Activated CD4-positive, alpha-beta T cell treated with anti-CD3 and anti-CD28 coated beads, Interleukin-2, amount 10 ng/mL, durations not matched to agents 7 days and 5 days (primary cell): ENCODE results near the gene TPSAB1. TPM values are rescaled to one million over a fixed set of nuclear protein-coding genes. Genes with fewer than 3 reads are reported as not detected.

Source experiments
- CTCF ChIA-PET: fragments of 350-600 bp; sonication (Branson Sonifier 250); formaldehyde crosslinking; loops from one replicate; lab custom pipeline; 2021; ENCODE audit warnings: antibody characterized with exemption; lab: Charles Lee
- POLR2A ChIA-PET: fragments of 350-600 bp; sonication (Branson Sonifier 250); formaldehyde crosslinking; loops from one replicate; lab custom pipeline; 2021; ENCODE audit warnings: antibody characterized with exemption; lab: Charles Lee
- DNase-seq: peaks from one replicate; pipeline ENCODE4 v3.0.0-alpha.2; 2020
- H3K27ac Mint-ChIP-seq: one replicate; pipeline ENCODE4 v1.8.0; 2021; ENCODE audit warnings: mild to moderate bottlenecking, moderate library complexity, mixed read lengths
- H3K27me3 Mint-ChIP-seq: one replicate; pipeline ENCODE4 v1.8.0; 2021; ENCODE audit warnings: mixed read lengths
- H3K36me3 Mint-ChIP-seq: one replicate; pipeline ENCODE4 v1.8.0; 2021; ENCODE audit warnings: low read depth, mixed read lengths
- H3K4me1 Mint-ChIP-seq: one replicate; pipeline ENCODE4 v1.8.0; 2021; ENCODE audit warnings: mixed read lengths
- H3K4me3 Mint-ChIP-seq: one replicate; pipeline ENCODE4 v1.8.0; 2021; ENCODE audit warnings: mild to moderate bottlenecking, moderate library complexity, mixed read lengths
- H3K9me3 Mint-ChIP-seq: one replicate; pipeline ENCODE4 v1.8.0; 2021; ENCODE audit warnings: mixed read lengths
- total RNA-seq, 2 experiments: library from RNA; stranded (reverse); gene quantifications; one replicate each; pipeline ENCODE4 v1.2.3, GENCODE V29; 2021

The TPSAB1 gene
- total RNA-seq, 2 experiments from 2014 or later = not detected

GRCh38 chr16:1200014-1200627 is 40.4 kb upstream of the TPSAB1 start:
- Mint-ChIP-seq H3K27me3 (no peaks in the 10 kb centered on the region), H3K4me3 (no peak overlapping the region)

GRCh38 chr16:1201444-1201843 is 39.1 kb upstream of the TPSAB1 start:
- Mint-ChIP-seq H3K9me3 (no peaks in the 10 kb centered on the region), H3K4me1 (no peaks in the 10 kb centered on the region), H3K27ac (no peak overlapping the region), H3K36me3 (no peaks in the 10 kb centered on the region), H3K4me3 (no peak overlapping the region), H3K27me3 (no peaks in the 10 kb centered on the region)
- POLR2A ChIA-PET = no interaction called here
- DNase-seq = no peak
- CTCF ChIA-PET = no interaction called here

More at GRCh38 chr16:1200014-1200627, 40.4 kb upstream of the TPSAB1 start:
- H3K27ac Mint-ChIP-seq = no peak overlapping the region
- H3K36me3 Mint-ChIP-seq = no peaks in the 10 kb centered on the region
- ChIA-PET CTCF (no interaction called here), POLR2A (no interaction called here)
- no peak for DNase-seq
- no peaks in the 10 kb centered on the region for H3K4me1 Mint-ChIP-seq
- no peaks in the 10 kb centered on the region for H3K9me3 Mint-ChIP-seq

- DNase-seq = no peak
- POLR2A ChIA-PET = no interaction called here
- no peaks in the 10 kb centered on the region for H3K27me3 Mint-ChIP-seq
- no peak overlapping the region for H3K27ac Mint-ChIP-seq
- CTCF ChIA-PET = no interaction called here
- no peaks in the 10 kb centered on the region for H3K9me3 Mint-ChIP-seq
- no peaks in the 10 kb centered on the region for H3K36me3 Mint-ChIP-seq
- H3K4me1 Mint-ChIP-seq = no peaks in the 10 kb centered on the region
- H3K4me3 Mint-ChIP-seq = no peak overlapping the region
Observed at GRCh38 chr16:1202274-1202673, 38.2 kb upstream of the TPSAB1 start.

- POLR2A ChIA-PET = no interaction called here
- H3K4me1 Mint-ChIP-seq = peaks cover 4% of the 10 kb centered on the region
- H3K27ac Mint-ChIP-seq = no peak overlapping the region
- H3K27me3 Mint-ChIP-seq = no peaks in the 10 kb centered on the region
- no peaks in the 10 kb centered on the region for H3K9me3 Mint-ChIP-seq
- H3K36me3 Mint-ChIP-seq = no peaks in the 10 kb centered on the region
- H3K4me3 Mint-ChIP-seq = no peak overlapping the region
- CTCF ChIA-PET = no interaction called here
- no peak for DNase-seq
Observed at GRCh38 chr16:1204933-1205332, 35.6 kb upstream of the TPSAB1 start.

- Mint-ChIP-seq H3K27me3 (no peaks in the 10 kb centered on the region), H3K27ac (no peak overlapping the region), H3K9me3 (no peaks in the 10 kb centered on the region), H3K4me1 (peaks cover 4% of the 10 kb centered on the region), H3K4me3 (no peak overlapping the region), H3K36me3 (no peaks in the 10 kb centered on the region)
- ChIA-PET CTCF (no interaction called here), POLR2A (no interaction called here)
- DNase-seq = no peak
Observed at GRCh38 chr16:1206326-1206725, 34.2 kb upstream of the TPSAB1 start.

- peak overlapping the region; percentile 48 for H3K4me3 Mint-ChIP-seq
- peak; percentile 24 for DNase-seq
- H3K27ac Mint-ChIP-seq = peak overlapping the region; percentile 9
Observed at GRCh38 chr16:1206786-1207185, 33.7 kb upstream of the TPSAB1 start.

GRCh38 chr16:1208239-1208830 is 32.2 kb upstream of the TPSAB1 start:
- ChIA-PET POLR2A (no interaction called here), CTCF (no interaction called here)
- H3K27ac Mint-ChIP-seq = peak overlapping the region; percentile 87
- no peaks in the 10 kb centered on the region for H3K36me3 Mint-ChIP-seq
- no peaks in the 10 kb centered on the region for H3K9me3 Mint-ChIP-seq
- H3K4me1 Mint-ChIP-seq = peaks cover 4% of the 10 kb centered on the region
- no peaks in the 10 kb centered on the region for H3K27me3 Mint-ChIP-seq
- H3K4me3 Mint-ChIP-seq = peak overlapping the region; percentile 56
- DNase-seq = peak; percentile 22

More at GRCh38 chr16:1206786-1207185, 33.7 kb upstream of the TPSAB1 start:
- Mint-ChIP-seq H3K4me1 (peaks cover 4% of the 10 kb centered on the region), H3K9me3 (no peaks in the 10 kb centered on the region), H3K36me3 (no peaks in the 10 kb centered on the region), H3K27me3 (no peaks in the 10 kb centered on the region)
- ChIA-PET POLR2A (no interaction called here), CTCF (interaction anchor here (0.9 kb wide), 1 partner anchor 170 kb away, joined by 4 read pairs; no protein-coding TSS in a partner anchor)

GRCh38 chr16:1209081-1209480 is 31.4 kb upstream of the TPSAB1 start:
- Mint-ChIP-seq H3K4me3 (no peak overlapping the region), H3K4me1 (peaks cover 4% of the 10 kb centered on the region), H3K27ac (no peak overlapping the region), H3K36me3 (no peaks in the 10 kb centered on the region), H3K27me3 (no peaks in the 10 kb centered on the region), H3K9me3 (no peaks in the 10 kb centered on the region)
- DNase-seq = no peak
- CTCF ChIA-PET = no interaction called here
- POLR2A ChIA-PET = no interaction called here

- H3K4me3 Mint-ChIP-seq = no peak overlapping the region
- H3K4me1 Mint-ChIP-seq = peaks cover 4% of the 10 kb centered on the region
- no peaks in the 10 kb centered on the region for H3K27me3 Mint-ChIP-seq
- H3K27ac Mint-ChIP-seq = no peak overlapping the region
- no peak for DNase-seq
- H3K36me3 Mint-ChIP-seq = no peaks in the 10 kb centered on the region
- ChIA-PET CTCF (no interaction called here), POLR2A (no interaction called here)
- H3K9me3 Mint-ChIP-seq = no peaks in the 10 kb centered on the region
Observed at GRCh38 chr16:1210461-1210860, 30.0 kb upstream of the TPSAB1 start.

- no peaks in the 10 kb centered on the region for H3K9me3 Mint-ChIP-seq
- DNase-seq = no peak
- H3K27me3 Mint-ChIP-seq = no peaks in the 10 kb centered on the region
- ChIA-PET CTCF (no interaction called here), POLR2A (no interaction called here)
- H3K4me1 Mint-ChIP-seq = peaks cover 4% of the 10 kb centered on the region
- no peaks in the 10 kb centered on the region for H3K36me3 Mint-ChIP-seq
- H3K4me3 Mint-ChIP-seq = no peak overlapping the region
- no peak overlapping the region for H3K27ac Mint-ChIP-seq
Observed at GRCh38 chr16:1211451-1212268, 28.8 kb upstream of the TPSAB1 start.

GRCh38 chr16:1212616-1213194 is 27.8 kb upstream of the TPSAB1 start:
- DNase-seq = no peak
- POLR2A ChIA-PET = no interaction called here
- Mint-ChIP-seq H3K9me3 (no peaks in the 10 kb centered on the region), H3K4me1 (peaks cover 4% of the 10 kb centered on the region), H3K27ac (no peak overlapping the region), H3K36me3 (no peaks in the 10 kb centered on the region), H3K27me3 (no peaks in the 10 kb centered on the region), H3K4me3 (no peak overlapping the region)
- CTCF ChIA-PET = interaction anchor here (1.0 kb wide), 1 partner anchor 520 kb away, joined by 3 read pairs; no protein-coding TSS in a partner anchor

GRCh38 chr16:1213231-1213630 is 27.3 kb upstream of the TPSAB1 start:
- POLR2A ChIA-PET = no interaction called here
- no peak overlapping the region for H3K27ac Mint-ChIP-seq
- no peak for DNase-seq
- peaks cover 2% of the 10 kb centered on the region for H3K4me1 Mint-ChIP-seq
- no peaks in the 10 kb centered on the region for H3K27me3 Mint-ChIP-seq
- no peaks in the 10 kb centered on the region for H3K9me3 Mint-ChIP-seq
- no peak overlapping the region for H3K4me3 Mint-ChIP-seq
- H3K36me3 Mint-ChIP-seq = no peaks in the 10 kb centered on the region
- CTCF ChIA-PET = interaction anchor here (1.0 kb wide), 1 partner anchor 520 kb away, joined by 3 read pairs; no protein-coding TSS in a partner anchor
